ENCODE data around the gene HACD2. TPM values are rescaled to one million over a fixed set of nuclear protein-coding genes. Genes with fewer than 3 reads are reported as not detected.
A peak's percentile ranks its signal among the peaks of the same experiment; 100 is the strongest.

Gene HACD2
- total RNA-seq, 1 donor from 2014 or later = 22.4 TPM

- DNase-seq (ENCODE audit: low read depth in 2 of 2) = peak; percentile 9 to 17
Measured at GRCh38 chr3:123448536-123449101, 136.2 kb downstream of the HACD2 start, which contains the start of gene ADCY5. TSS of gene ADCY5 (minus strand) at chr3:123449090. CDS start at chr3:123448545, 545 bp downstream.

- peak in 1 of 2 donors; percentile 38 for DNase-seq (ENCODE audit: low read depth in 2 of 2)
Measured at GRCh38 chr3:123447749-123448517, 136.9 kb downstream of the HACD2 start.

- no peak for DNase-seq (ENCODE audit: low read depth in 2 of 2)
Measured at GRCh38 chr3:123447416-123447748, 137.5 kb downstream of the HACD2 start.

GRCh38 chr3:123446610-123447109 lies 138.2 kb downstream of the HACD2 start:
- no peak for DNase-seq (ENCODE audit: low read depth in 2 of 2)

DNA sequence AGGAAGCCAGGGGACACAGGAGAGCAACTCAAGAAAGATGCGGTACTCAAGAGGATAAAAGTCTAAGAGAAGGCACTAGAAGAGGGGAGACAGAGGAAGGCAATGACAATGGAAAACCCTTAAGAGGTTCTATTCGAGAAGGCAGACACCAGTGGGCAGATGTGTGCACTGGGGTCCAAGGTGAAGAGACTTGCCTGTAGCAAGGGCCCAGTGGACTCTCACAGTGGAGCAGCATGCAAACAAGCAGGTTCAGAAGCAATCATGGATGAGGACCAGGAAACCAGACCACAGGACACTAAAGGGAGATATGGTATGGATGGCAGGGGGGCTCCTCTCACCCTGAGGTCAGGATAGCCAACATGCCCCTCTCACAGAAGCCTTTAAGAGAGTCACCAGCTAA lies 138.6 kb downstream of the HACD2 start:
- DNase-seq (ENCODE audit: low read depth in 2 of 2) = no peak

DNA sequence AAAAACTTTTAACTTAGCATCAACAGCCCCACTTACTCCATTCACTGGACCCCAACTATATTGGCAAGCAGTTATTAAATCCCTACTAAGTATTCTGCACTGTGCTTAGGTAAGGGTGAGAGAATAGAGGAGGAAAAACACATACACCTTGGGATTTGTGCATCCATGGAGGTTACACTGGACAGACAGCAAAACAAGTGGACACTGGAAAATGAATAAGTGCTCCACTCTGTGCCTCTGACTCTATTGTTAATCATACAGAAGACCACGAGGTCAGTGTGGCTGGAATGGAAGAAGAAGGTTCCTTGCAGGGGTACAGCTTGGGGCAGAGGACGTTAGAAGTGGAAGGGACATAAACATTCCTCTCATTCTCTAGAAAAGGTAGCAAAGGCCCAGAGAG lies 139.2 kb downstream of the HACD2 start:
- no peak for DNase-seq (ENCODE audit: low read depth in 2 of 2)

DNA sequence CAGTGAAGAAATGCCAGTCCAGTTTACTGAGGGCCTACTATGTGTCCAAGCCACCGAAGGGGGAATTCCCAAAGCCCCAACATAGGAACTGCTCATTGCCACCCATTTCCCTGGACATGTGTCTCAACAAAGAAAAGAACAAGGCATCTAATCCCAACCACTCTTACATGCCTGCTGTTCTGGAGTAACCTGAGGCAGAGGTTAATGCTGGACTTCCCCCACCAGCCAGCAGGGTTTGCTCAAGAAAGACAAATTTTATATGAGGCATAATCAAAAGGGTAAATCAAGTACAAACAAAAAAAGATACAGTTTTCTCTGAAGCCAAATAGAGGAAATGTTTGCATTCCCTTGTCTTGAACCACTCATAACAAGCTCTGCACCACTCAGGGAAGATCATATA lies 140.1 kb downstream of the HACD2 start:
- DNase-seq (ENCODE audit: low read depth in 2 of 2) = no peak

DNA sequence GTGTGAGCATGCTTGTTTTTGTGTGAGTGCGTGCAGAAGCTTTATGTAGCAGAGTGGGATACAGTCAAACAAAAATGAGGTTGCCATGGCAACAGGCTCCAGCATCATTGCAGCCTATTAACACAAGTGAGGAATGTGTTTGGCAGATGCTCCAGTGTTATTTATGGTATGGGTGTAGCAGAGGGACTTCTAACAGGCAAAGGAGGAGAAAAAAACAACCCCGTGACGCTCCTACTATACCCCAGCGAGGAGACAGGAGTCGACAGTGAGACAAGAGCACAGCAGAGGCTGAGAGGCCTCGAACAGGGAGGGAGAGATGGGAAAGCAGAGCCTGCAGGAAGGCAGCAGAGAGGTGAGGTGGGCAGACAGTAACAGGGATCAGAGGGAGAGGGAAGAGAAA lies 140.8 kb downstream of the HACD2 start:
- DNase-seq (ENCODE audit: low read depth in 2 of 2) = no peak

- DNase-seq (ENCODE audit: low read depth in 2 of 2) = no peak
Measured at GRCh38 chr3:123442908-123443307, 141.9 kb downstream of the HACD2 start.

DNA sequence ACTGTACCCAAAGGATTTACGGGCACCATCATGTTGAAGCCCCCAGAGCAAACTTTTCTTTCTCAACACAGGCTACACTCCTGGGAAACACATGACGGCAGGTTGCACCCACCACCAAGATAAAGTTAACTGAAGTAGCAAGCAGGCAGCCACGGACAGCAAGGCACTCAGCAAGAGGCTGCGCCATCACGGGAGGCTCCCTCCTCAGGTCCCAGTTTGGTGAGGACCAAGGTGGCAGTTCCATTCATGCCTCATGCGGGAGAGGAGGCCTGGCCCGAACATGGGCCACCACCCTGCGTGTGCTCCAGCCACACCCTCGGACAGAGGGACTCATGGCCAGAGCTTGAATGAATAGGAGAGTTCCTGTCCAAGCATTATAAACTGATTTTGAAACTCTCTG lies 142.7 kb downstream of the HACD2 start:
- DNase-seq (ENCODE audit: low read depth in 2 of 2) = no peak

Other genes starting within 250 kb of the HACD2 start
- under 0.01 and 1.4 TPM in 2 replicates for gene ADCY5, start 136.0 kb downstream of the HACD2 start, total RNA-seq